ENCODE results near the gene METTL18. TPM values are rescaled to one million over a fixed set of nuclear protein-coding genes. Genes with fewer than 3 reads are reported as not detected.

METTL18 gene
- 2.9 and 5.0 TPM in 2 replicates for total RNA-seq

DNA sequence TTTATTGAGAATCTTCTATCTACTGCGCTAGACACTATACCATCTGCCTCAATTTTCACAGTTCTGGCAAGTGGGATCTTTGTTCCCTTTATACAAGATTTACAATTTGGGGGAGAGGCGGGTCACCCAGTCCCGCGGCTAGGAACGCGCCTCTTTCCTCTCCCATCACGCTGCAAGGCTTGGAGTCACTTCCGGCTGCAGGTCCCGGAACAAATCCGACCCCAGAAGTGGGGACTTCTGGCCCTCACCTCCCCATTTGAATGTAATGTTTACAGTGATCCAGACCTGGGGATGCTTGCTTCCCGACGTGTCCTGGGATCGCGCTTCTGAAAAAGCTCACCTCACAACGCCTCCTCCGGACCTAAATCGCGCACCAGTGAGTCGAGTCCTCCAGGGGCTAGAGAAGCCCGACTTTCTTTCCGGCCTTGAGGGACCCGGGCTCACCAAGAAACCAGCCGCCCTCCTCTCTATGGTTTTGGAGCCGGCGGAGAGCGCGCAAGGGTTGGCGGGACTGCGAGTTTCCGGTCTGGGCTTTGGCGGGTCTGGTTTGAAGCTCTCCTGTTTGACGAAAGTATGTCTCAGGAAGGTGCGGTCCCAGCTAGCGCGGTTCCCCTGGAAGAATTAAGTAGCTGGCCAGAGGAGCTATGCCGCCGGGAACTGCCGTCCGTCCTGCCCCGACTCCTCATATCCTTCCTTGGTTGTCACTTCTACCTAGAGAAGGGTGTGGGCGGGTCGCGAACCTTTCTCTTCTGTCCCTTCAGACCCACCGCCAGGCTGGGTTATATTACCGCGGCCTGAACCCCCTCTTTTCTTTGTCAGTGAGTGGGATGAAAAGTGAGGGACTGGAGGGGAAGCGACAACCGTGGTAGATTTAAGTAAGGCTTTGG lies at the start of gene METTL18:
Gene METTL18 (minus strand): TSS at position 378 of the 887 bp plus-strand sequence. CDS start 1,212 bp downstream, outside the sequence.

Other genes with a start within 250 kb of the METTL18 start
- under 0.01 TPM in 1 of 2 replicates, not detected in the other for gene F5, start 208.4 kb downstream of the METTL18 start, total RNA-seq
- 0.07 and 0.13 TPM in 2 replicates for gene SELP, start 164.8 kb downstream of the METTL18 start, total RNA-seq
- 0.39 TPM in 1 of 2 replicates, not detected in the other for gene SELL, start 83.3 kb downstream of the METTL18 start, total RNA-seq
- not detected in 2 replicates for gene SELE, start 60.8 kb downstream of the METTL18 start, total RNA-seq
- 9.1 and 10.0 TPM in 2 replicates for gene SCYL3, start 99.0 kb upstream of the METTL18 start, total RNA-seq